SK-N-SH (cell line): ENCODE measurements around the gene UBE2G2. TPM values are rescaled to one million over a fixed set of nuclear protein-coding genes. Genes with fewer than 3 reads are reported as not detected.

Experiments
- CTCF ChIA-PET: fragments of 300-600, 350-600 bp; formaldehyde crosslinking; extraction: SDS; loops from one replicate; lab custom pipeline; 2021; lab: Yijun Ruan, JAX
- POLR2A ChIA-PET: fragments of 350-600 bp; sonication (Branson Sonifier 250); formaldehyde crosslinking; extraction: SDS; loops from one replicate; lab custom pipeline; 2020; ENCODE audit warnings: antibody characterized with exemption, inconsistent platforms; lab: Yijun Ruan, JAX
- DNase-seq: peaks from one replicate; pipeline ENCODE4 v3.0.0; 2012
- H2AFZ ChIP-seq: fragments of 200-600 bp; sonication (generic); 2 replicates; pipeline ENCODE4 v1.8.1; 2016; ENCODE audit warnings: antibody characterized with exemption, mild to moderate bottlenecking, low read depth
- H3F3A ChIP-seq: fragments of 200-600 bp; sonication (generic); replicated peaks from 2 replicates; pipeline ENCODE3; 2016; ENCODE audit warnings: antibody characterized with exemption, mild to moderate bottlenecking; ENCODE audit not compliant: insufficient read depth
- H3K27ac ChIP-seq, 2 experiments: fragments of 200-500 bp in 1 of 2; fragments of 200-600 bp in 1 of 2; sonication (Bioruptor generic) in 1 of 2; sonication (generic), shearing (Covaris generic) in 1 of 2; 2 replicates each; pipeline versions ENCODE4 v1.5.1 to v1.6.1; 2014 to 2016; ENCODE audit warnings: low read depth in 2 of 2, inconsistent platforms in 1 of 2, low read length in 1 of 2, mild to moderate bottlenecking in 1 of 2, mixed read lengths in 1 of 2
- H3K27me3 ChIP-seq: fragments of 200-600 bp; sonication (generic), shearing (Covaris generic); 2 replicates; pipeline ENCODE4 v1.6.1; 2016; ENCODE audit warnings: mixed run types; ENCODE audit not compliant: insufficient read depth
- H3K36me3 ChIP-seq, 2 experiments: fragments of 200-500 bp in 1 of 2; fragments of 200-600 bp in 1 of 2; sonication (Bioruptor generic) in 1 of 2; sonication (generic) in 1 of 2; replicated peaks in 1 of 2; 2 replicates each; pipeline versions ENCODE3 to v1.5.1; 2014 to 2016; ENCODE audit warnings: low read length in 1 of 2, mild to moderate bottlenecking in 1 of 2; ENCODE audit not compliant: insufficient read depth in 2 of 2, control insufficient read depth in 1 of 2
- H3K4me1 ChIP-seq, 2 experiments: fragments of 200-500 bp in 1 of 2; fragments of 200-600 bp in 1 of 2; sonication (Bioruptor generic) in 1 of 2; sonication (generic), shearing (Covaris generic) in 1 of 2; 2 replicates each; pipeline versions ENCODE4 v1.5.1 to v1.6.1; 2014 to 2016; ENCODE audit warnings: low read depth in 1 of 2, low read length in 1 of 2, mixed run types in 1 of 2; ENCODE audit not compliant: insufficient read depth in 2 of 2, control insufficient read depth in 1 of 2
- H3K4me2 ChIP-seq: fragments of 200-600 bp; sonication (generic), shearing (Covaris generic); 2 replicates; pipeline ENCODE4 v1.6.1; 2017; ENCODE audit warnings: mixed run types
- H3K4me3 ChIP-seq, 2 experiments: fragments of 200-500 bp in 1 of 2; fragments of 200-600 bp in 1 of 2; sonication (Bioruptor generic) in 1 of 2; sonication (generic), shearing (Covaris generic) in 1 of 2; 2 replicates each; pipeline versions ENCODE4 v1.5.1 to v1.8.1; 2014 to 2016; ENCODE audit warnings: low read depth in 2 of 2, inconsistent platforms in 1 of 2, low read length in 1 of 2, mild to moderate bottlenecking in 1 of 2, mixed read lengths in 1 of 2, moderate library complexity in 1 of 2
- H3K79me2 ChIP-seq: fragments of 200-600 bp; sonication (generic); 2 replicates; pipeline ENCODE4 v1.8.1; 2017; ENCODE audit warnings: mild to moderate bottlenecking; ENCODE audit not compliant: insufficient read depth
- H3K9ac ChIP-seq: fragments of 200-600 bp; sonication (generic); 2 replicates; pipeline ENCODE4 v1.6.1; 2017; ENCODE audit warnings: mixed run types
- H3K9me2 ChIP-seq: fragments of 200-600 bp; sonication (generic); 2 replicates; pipeline ENCODE4 v1.6.1; 2017; ENCODE audit warnings: mixed run types
- H3K9me3 ChIP-seq: fragments of 200-600 bp; sonication (generic); 2 replicates; pipeline ENCODE4 v1.6.1; 2017; ENCODE audit warnings: mixed run types, mild to moderate bottlenecking, moderate library complexity
- H4K20me1 ChIP-seq: fragments of 200-600 bp; sonication (generic); 2 replicates; pipeline ENCODE4 v1.6.1; 2017; ENCODE audit warnings: mild to moderate bottlenecking, mixed run types; ENCODE audit not compliant: insufficient read depth
- FOXM1 ChIP-seq: IDR thresholded peaks from 2 replicates; pipeline ENCODE4 v1.4.0; 2012; ENCODE audit warnings: low read depth, mild to moderate bottlenecking
- GABPA ChIP-seq: IDR thresholded peaks from 2 replicates; pipeline ENCODE4 v1.4.0; 2012; ENCODE audit warnings: low read depth, mild to moderate bottlenecking
- PBX3 ChIP-seq: IDR thresholded peaks from 2 replicates; pipeline ENCODE4; 2012
- POLR2AphosphoS5 ChIP-seq: IDR thresholded peaks from 2 replicates; pipeline ENCODE4 v1.6.1; 2012; ENCODE audit warnings: low read depth, low read length
- RAD21 ChIP-seq: IDR thresholded peaks from 2 replicates; pipeline ENCODE4 v1.6.1; 2012; ENCODE audit warnings: mild to moderate bottlenecking, low read length
- RCOR1 ChIP-seq: fragments of 150-350 bp; IDR thresholded peaks from 2 replicates; pipeline ENCODE4 v1.6.1; 2017; ENCODE audit warnings: antibody characterized with exemption, low read length
- TEAD4 ChIP-seq: IDR thresholded peaks from 2 replicates; pipeline ENCODE4 v1.4.0; 2012; ENCODE audit warnings: mild to moderate bottlenecking, borderline replicate concordance; ENCODE audit not compliant: insufficient read depth
- WGBS: methylation state at CpG from one replicate; pipeline ENCODE4 v1.1.6; 2017; ENCODE audit warnings: low lambda C conversion rate; 5-methylcytosine and 5-hydroxymethylcytosine counted together
- polyA plus RNA-seq, 3 experiments: library from polyadenylated mRNA; depleted of rRNA; stranded (reverse); fragments of >200 nt; gene quantifications; 2 replicates each; pipeline ENCODE4 v1.2.3, GENCODE V29; 2012
- TF ChIP-seq, protein P1 (sequence below): IDR thresholded peaks from 2 replicates; pipeline ENCODE4 v1.4.0; 2012; ENCODE audit warnings: low read depth, borderline replicate concordance
- TF ChIP-seq, protein P2 (sequence below): fragments of 200-600 bp; sonication (generic); IDR thresholded peaks from 2 replicates; pipeline ENCODE4 v1.6.1; 2017; ENCODE audit warnings: antibody characterized with exemption, mild to moderate bottlenecking, moderate library complexity

Gene UBE2G2
- polyA plus RNA-seq, 1 of the 3 experiments (the other 2 are of a cell fraction) = 129 TPM

DNA sequence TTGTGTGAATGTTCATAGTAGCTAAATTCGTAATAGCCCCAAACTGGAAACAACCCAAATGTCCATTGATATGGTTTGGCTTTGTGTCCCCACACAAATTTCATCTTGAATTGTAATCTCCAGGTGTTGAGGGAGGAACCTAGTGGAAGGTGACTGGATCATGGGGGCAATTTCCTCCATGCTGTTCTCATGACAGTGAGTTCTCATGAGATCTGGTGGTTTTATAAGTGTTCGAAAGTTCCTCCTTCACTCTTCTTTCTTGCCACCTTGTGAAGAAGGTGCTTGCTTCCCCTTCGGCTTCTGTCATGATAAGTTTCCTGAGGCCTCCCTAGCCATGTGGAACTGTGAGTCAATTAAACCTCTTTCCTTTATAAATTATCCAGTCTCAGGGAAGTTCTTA is 11.3 kb downstream of the UBE2G2 start (continued):
- TF ChIP-seq FOXM1 (no peak), RCOR1 (no peak)
- TF ChIP-seq, protein P1, sequence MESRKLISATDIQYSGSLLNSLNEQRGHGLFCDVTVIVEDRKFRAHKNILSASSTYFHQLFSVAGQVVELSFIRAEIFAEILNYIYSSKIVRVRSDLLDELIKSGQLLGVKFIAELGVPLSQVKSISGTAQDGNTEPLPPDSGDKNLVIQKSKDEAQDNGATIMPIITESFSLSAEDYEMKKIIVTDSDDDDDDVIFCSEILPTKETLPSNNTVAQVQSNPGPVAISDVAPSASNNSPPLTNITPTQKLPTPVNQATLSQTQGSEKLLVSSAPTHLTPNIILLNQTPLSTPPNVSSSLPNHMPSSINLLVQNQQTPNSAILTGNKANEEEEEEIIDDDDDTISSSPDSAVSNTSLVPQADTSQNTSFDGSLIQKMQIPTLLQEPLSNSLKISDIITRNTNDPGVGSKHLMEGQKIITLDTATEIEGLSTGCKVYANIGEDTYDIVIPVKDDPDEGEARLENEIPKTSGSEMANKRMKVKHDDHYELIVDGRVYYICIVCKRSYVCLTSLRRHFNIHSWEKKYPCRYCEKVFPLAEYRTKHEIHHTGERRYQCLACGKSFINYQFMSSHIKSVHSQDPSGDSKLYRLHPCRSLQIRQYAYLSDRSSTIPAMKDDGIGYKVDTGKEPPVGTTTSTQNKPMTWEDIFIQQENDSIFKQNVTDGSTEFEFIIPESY = no peak

DNA sequence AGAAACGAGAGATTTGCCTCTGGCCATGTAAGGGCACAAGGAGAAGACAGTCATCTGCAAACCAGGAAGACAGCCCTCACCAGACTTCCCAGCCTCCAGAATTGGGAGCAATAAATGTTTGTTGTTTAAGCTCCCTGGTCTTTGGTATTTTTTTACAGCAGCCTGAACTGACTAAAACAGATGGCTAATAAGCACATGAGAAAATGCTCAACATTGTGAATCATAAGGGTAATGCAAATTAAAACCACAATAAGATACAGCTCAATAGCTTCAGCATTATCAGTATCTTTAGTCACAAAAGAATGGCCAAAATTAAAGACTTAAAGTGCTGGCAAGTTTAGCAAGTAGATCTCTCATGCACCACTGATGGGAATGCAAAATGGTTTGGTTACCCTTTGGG is 11.7 kb downstream of the UBE2G2 start:
- Histone ChIP-seq H2AFZ (no peak overlapping the region), H3K4me3 (no peak overlapping the region), H3K27ac (no peak overlapping the region), H3K9me2 (no peaks in the 10 kb centered on the region), H3K27me3 (no peaks in the 10 kb centered on the region), H3K79me2 (peaks cover 100% of the 10 kb centered on the region), H3K36me3 (peaks cover 10 to 16% of the 10 kb centered on the region in 2 experiments), H4K20me1 (peaks cover 93% of the 10 kb centered on the region), H3K4me1 (peaks cover 0 to 4% of the 10 kb centered on the region in 2 experiments; a peak in 2 of 4 replicates), H3K9ac (no peak overlapping the region), H3K4me2 (no peak overlapping the region), H3F3A (no peaks in the 10 kb centered on the region), H3K9me3 (no peaks in the 10 kb centered on the region)
- TF ChIP-seq RAD21 = no peak
- no peak for TF ChIP-seq POLR2AphosphoS5
- TF ChIP-seq GABPA = no peak
- no peak for TF ChIP-seq PBX3
- TF ChIP-seq TEAD4 = no peak
- TF ChIP-seq, protein P2, sequence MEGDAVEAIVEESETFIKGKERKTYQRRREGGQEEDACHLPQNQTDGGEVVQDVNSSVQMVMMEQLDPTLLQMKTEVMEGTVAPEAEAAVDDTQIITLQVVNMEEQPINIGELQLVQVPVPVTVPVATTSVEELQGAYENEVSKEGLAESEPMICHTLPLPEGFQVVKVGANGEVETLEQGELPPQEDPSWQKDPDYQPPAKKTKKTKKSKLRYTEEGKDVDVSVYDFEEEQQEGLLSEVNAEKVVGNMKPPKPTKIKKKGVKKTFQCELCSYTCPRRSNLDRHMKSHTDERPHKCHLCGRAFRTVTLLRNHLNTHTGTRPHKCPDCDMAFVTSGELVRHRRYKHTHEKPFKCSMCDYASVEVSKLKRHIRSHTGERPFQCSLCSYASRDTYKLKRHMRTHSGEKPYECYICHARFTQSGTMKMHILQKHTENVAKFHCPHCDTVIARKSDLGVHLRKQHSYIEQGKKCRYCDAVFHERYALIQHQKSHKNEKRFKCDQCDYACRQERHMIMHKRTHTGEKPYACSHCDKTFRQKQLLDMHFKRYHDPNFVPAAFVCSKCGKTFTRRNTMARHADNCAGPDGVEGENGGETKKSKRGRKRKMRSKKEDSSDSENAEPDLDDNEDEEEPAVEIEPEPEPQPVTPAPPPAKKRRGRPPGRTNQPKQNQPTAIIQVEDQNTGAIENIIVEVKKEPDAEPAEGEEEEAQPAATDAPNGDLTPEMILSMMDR = no peak
- TF ChIP-seq, protein P1 = no peak
- POLR2A ChIA-PET = no interaction called here
- CTCF ChIA-PET = no interaction called here
- whole genome bisulfite sequencing = 88% methylated on average over 1 of the region's 1 CpG
- DNase-seq = no peak
